SU-DHL-6 (cell line): ENCODE data around the gene ITGB5.

Experiments used
- H2AFZ ChIP-seq: fragments of 200-600 bp; sonication (generic); 2 replicates; pipeline ENCODE4 v1.6.1; 2014; ENCODE audit warnings: low read depth, mild to moderate bottlenecking, moderate library complexity, mixed read lengths, antibody characterized with exemption, low read length; ENCODE audit not compliant: severe bottlenecking
- H3F3A ChIP-seq: fragments of 200-600 bp; shearing (Covaris generic); 2 replicates; pipeline ENCODE4 v1.6.0; 2016; ENCODE audit warnings: antibody characterized with exemption, mild to moderate bottlenecking; ENCODE audit not compliant: insufficient read depth
- H3K27ac ChIP-seq: fragments of 200-600 bp; sonication (generic); 2 replicates; pipeline ENCODE4 v1.5.1; 2016; ENCODE audit warnings: low read depth, mild to moderate bottlenecking, low read length, moderate library complexity, mixed read lengths
- H3K27me3 ChIP-seq: fragments of 200-600 bp; sonication (generic), shearing (Covaris generic); 2 replicates; pipeline ENCODE4 v1.6.0; 2014; ENCODE audit warnings: mild to moderate bottlenecking, low read length
- H3K36me3 ChIP-seq: fragments of 200-600 bp; sonication (generic); 2 replicates; pipeline ENCODE4 v1.6.1; 2014; ENCODE audit warnings: mild to moderate bottlenecking, low read length, mixed read lengths
- H3K4me2 ChIP-seq: fragments of 300-600, 200-600 bp; shearing (Covaris generic), sonication (generic); 2 replicates; pipeline ENCODE4 v1.6.0; 2014; ENCODE audit warnings: low read length, low read depth, mild to moderate bottlenecking; ENCODE audit not compliant: poor library complexity, severe bottlenecking
- H3K4me3 ChIP-seq: fragments of 200-600 bp; sonication (generic); 2 replicates; pipeline ENCODE4 v1.5.1; 2014; ENCODE audit warnings: antibody characterized with exemption, low read length, mild to moderate bottlenecking, mixed read lengths; ENCODE audit not compliant: insufficient read depth, poor library complexity, severe bottlenecking
- H3K79me2 ChIP-seq: fragments of 200-600 bp; sonication (generic); 2 replicates; pipeline ENCODE4 v1.6.1; 2014; ENCODE audit warnings: mild to moderate bottlenecking, low read length, moderate library complexity; ENCODE audit not compliant: insufficient read depth
- H3K9ac ChIP-seq: fragments of 200-600 bp; sonication (generic); 2 replicates; pipeline ENCODE4 v1.7.0; 2014; ENCODE audit warnings: mild to moderate bottlenecking, low read length
- H3K9me2 ChIP-seq: fragments of 200-600 bp; sonication (generic); replicated peaks from 2 replicates; pipeline ENCODE4 v1.6.1; 2014; ENCODE audit warnings: low read length; ENCODE audit not compliant: insufficient read depth
- H3K9me3 ChIP-seq: fragments of 200-600 bp; sonication (generic); 2 replicates; pipeline ENCODE4 v1.6.1; 2014; ENCODE audit warnings: low read length, mixed read lengths; ENCODE audit not compliant: insufficient read depth
- H4K20me1 ChIP-seq: fragments of 200-600 bp; sonication (generic); 2 replicates; pipeline ENCODE4 v1.6.1; 2014; ENCODE audit warnings: low read depth, mild to moderate bottlenecking, antibody characterized with exemption, low read length, moderate library complexity, mixed read lengths
- EZH2phosphoT487 ChIP-seq: fragments of 200-600 bp; sonication (generic), shearing (Covaris generic); conservative IDR thresholded peaks from 2 replicates; pipeline ENCODE4 v1.6.1; 2018; ENCODE audit warnings: mild to moderate bottlenecking, antibody characterized with exemption, low read length, moderate library complexity, mixed read lengths
- TF ChIP-seq, protein P1 (sequence below): fragments of 200-600 bp; sonication (generic); IDR thresholded peaks from one replicate; pipeline ENCODE4 v1.5.1; 2017; ENCODE audit warnings: antibody characterized with exemption, mild to moderate bottlenecking, low read length, moderate library complexity; ENCODE audit not compliant: insufficient read depth, poor library complexity, severe bottlenecking

ITGB5 gene

DNA sequence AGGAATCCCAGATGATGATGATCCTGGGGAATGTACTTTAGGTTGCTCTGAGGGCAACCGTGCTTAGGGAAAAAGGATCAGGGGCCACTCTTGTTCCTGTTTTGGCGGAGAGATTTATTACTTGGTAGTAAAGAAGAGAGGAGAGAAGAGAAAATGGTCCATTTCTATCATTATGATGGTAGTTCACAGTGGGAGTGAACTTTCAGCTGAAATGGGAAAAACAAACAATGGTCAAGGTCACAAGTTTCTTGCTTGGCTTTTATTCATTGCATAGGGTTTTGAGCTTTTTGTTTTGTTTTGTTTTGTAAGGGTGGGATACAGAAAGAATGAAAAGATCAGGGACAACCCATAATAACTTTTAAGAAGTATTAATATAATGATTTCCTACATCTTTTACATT lies 164.6 kb downstream of the ITGB5 start:
- Histone ChIP-seq H4K20me1 (no peaks in the 10 kb centered on the region), H3K9me3 (no peaks in the 10 kb centered on the region), H3K9ac (no peak overlapping the region), H3K4me3 (no peak overlapping the region), H3F3A (no peaks in the 10 kb centered on the region), H3K79me2 (no peaks in the 10 kb centered on the region), H3K36me3 (no peaks in the 10 kb centered on the region), H3K27ac (no peak overlapping the region), H3K27me3 (peaks cover 3% of the 10 kb centered on the region; the same call in 1 of the 2 replicates), H3K9me2 (no peaks in the 10 kb centered on the region), H2AFZ (no peak overlapping the region), H3K4me2 (no peak overlapping the region)
- TF ChIP-seq EZH2phosphoT487: no peak
- TF ChIP-seq, protein P1, sequence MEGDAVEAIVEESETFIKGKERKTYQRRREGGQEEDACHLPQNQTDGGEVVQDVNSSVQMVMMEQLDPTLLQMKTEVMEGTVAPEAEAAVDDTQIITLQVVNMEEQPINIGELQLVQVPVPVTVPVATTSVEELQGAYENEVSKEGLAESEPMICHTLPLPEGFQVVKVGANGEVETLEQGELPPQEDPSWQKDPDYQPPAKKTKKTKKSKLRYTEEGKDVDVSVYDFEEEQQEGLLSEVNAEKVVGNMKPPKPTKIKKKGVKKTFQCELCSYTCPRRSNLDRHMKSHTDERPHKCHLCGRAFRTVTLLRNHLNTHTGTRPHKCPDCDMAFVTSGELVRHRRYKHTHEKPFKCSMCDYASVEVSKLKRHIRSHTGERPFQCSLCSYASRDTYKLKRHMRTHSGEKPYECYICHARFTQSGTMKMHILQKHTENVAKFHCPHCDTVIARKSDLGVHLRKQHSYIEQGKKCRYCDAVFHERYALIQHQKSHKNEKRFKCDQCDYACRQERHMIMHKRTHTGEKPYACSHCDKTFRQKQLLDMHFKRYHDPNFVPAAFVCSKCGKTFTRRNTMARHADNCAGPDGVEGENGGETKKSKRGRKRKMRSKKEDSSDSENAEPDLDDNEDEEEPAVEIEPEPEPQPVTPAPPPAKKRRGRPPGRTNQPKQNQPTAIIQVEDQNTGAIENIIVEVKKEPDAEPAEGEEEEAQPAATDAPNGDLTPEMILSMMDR: no peak

DNA sequence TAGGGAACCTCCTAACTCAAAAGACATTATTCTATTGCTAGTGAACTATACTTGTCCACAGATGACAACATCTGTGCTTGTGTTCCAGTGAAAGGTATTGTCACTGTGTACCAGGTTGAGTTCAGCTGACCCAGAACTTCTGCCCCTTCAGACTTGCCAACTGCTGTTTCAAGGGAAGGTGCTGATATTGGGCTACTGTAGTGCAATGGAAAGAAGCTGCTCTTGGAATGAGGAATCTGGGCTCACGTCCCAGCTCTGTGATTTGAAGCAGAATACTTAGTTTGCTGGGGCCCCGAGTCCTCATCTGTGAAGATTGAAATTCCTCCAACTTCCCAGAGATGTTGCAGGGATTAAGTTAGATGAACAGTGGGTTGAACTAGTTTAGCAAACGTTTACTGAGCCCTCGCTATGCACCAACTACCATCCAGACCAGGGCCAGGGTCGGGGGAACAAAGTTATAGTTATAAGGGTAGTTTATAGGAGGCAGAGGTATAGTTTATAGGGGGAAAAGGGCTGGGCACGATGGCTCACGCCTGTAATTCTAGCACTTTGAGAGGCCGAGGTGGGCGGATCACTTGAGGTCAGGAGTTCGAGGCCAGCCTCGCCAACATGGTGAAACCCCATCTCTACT lies 172.8 kb downstream of the ITGB5 start:
- Histone ChIP-seq H3K4me2 (no peak overlapping the region), H3K9me3 (no peaks in the 10 kb centered on the region), H3K9ac (no peak overlapping the region), H3K4me3 (no peak overlapping the region), H3K36me3 (no peaks in the 10 kb centered on the region), H3K27ac (no peak overlapping the region), H3F3A (no peaks in the 10 kb centered on the region), H4K20me1 (no peaks in the 10 kb centered on the region), H3K79me2 (no peaks in the 10 kb centered on the region), H3K9me2 (no peaks in the 10 kb centered on the region), H3K27me3 (no peaks in the 10 kb centered on the region), H2AFZ (no peak overlapping the region)
- TF ChIP-seq, protein P1: no peak
- no peak for TF ChIP-seq EZH2phosphoT487
